Embryonic facial prominence (tissue), 1 donor: ENCODE data around the gene PSORS1C2.

ENCODE experiments used
- DNase-seq: peaks from one replicate; pipeline ENCODE4 v3.0.0-alpha.2; 2016; ENCODE audit errors: extremely low spot score

PSORS1C2 gene

DNA sequence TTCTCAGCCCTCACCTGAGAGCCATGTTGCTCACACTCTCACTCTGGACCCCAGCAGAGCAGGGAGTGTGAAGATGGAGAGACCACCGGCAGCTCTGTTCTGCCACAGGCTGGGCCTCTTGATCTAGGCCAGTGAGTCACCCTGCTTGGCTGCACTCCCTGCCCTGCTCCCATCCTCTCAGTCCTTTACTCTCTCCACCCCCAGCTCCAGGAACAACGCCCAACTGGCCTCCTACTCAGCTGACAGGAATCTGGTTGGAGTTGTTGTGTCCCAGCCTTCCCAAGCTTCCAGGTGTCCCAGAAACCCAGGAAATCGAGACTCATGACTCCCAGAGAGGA lies 24.4 kb downstream of the PSORS1C2 start, which contains the start of gene PSORS1C1:
Gene PSORS1C1 (plus strand): TSS at position 260 of the 338 bp plus-strand sequence. CDS start 14,833 bp downstream, outside the sequence.
- DNase-seq, result no peak

DNA sequence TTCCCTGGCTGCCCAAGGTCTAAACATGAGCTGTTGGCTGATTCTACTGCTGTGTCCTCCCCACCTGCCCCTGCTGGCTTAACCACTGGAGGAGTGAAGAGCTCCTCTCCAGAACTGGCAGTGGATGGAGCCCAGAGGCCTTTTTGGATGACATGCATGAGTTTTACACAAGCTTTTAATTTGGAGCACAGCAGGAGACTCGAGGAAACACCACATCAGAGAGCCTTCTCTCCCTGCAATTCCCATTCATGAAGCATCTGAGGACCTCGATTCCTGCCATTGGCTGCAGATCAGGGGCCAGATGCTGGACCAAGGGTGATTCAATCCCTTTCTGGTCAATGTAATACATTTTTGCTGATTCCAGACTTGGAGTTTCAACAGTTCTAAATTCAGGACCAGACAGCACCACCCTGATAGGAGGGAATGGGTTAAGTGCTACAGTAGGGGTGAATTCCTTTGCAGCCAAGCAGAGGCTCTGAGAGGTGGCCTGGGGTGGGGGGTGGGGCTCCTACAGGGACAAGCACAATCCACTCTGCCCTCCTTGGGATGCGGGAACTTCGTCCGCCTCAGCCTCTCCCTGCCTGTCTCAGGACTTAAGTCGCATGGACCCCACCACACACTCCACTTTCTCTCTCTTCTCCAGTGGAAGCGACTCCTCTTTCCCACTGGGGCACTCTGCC lies 24.9 kb downstream of the PSORS1C2 start:
- DNase-seq, result no peak

DNA sequence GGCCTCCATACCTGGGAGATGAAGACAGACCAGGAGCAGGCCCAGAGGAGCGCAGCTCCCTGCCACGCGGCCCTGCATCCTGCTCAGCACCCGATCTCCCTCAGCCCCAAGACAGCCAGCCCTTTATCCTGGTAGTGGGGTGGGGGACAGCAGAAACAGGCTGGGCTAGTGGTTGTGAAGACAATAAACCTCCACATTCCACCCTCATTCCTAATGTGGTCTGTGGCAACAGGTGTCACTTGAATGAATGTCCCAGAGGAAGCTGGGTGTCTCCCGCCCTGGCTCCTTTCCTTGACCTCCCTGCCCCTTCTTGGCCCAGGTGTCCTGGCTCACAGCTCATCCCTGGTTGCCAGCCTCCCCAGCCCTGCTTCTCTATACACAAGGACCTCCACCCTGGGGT lies 26.4 kb downstream of the PSORS1C2 start, which contains the start of gene C6orf15:
Gene C6orf15 (minus strand): TSS at position 98 of the 400 bp plus-strand sequence. CDS start 20 bp downstream, at position 78.
- DNase-seq, result no peak

DNA sequence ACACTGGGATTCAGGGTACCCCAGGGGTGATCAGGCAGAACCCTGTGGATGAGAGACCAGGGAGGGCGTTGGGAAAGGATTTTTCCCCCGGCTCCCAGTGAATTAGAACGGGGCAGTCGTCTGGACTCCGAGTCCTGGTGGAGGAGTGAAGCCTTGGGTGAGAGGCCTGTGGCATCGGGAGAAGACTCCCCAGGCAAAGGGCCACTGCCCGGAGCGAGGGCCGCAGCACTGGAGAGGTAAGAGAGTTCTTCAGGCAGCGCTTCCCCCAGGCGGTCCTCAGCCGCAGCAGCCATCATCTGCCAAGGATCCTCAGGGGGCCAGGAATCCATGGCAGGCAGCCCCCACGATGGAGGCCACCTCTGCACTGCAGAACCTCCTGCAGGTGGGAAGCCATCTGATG lies 27.2 kb downstream of the PSORS1C2 start:
- no peak for DNase-seq

DNA sequence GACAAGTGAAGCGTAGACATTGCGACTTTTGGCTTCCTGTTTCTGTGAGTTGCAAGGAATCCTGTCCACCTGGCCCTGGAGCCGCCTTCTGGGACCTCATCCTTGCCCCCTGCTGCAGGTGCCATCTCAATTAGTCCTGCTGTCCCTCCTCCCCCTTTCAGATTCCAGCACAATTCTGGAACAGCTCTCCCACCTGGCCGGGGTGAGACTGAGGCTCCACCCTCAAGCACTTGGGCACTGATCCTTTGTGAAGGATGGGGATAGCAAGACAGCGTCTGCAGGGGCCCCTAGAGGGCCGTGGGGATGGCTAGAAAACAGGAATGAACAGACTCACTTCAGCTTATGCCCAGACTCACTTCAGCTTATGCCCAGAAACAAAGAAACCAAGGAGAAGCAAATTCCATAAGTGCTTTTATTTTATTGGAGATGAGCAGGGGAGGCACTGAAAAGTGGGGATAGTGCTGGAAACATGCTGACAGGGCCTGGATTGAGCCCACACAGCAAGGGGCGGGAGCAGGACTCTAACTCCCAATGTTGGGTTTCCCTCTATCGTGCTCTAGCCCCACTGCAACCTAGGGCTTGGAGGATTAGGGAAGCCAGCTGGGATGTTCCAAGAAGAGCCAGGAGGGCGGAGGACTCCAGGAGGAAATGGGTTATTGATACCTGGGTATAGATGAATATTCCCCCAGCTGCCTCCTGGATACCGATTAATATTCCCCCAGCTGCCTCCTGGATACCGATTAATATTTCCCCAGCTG lies 27.9 kb downstream of the PSORS1C2 start:
- no peak for DNase-seq

DNA sequence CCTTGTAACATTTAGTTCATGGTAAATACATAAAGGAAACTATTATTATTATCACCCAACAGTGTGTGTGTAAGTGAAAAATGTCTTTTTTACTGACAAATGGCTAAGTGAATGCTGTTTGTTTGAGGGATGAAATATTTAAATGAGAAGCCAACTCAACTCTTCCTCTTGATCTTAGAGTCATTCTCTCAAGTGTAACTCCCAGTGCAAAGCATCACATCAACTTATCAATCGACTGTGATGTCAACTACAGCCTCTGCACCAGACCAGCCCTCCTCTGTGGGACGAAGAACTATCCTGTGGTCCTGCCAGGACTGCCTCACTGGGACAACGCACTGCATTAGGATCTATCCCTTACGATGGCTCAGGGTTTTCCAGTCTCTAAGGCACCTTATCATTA lies 31.8 kb downstream of the PSORS1C2 start:
- DNase-seq, result no peak

DNA sequence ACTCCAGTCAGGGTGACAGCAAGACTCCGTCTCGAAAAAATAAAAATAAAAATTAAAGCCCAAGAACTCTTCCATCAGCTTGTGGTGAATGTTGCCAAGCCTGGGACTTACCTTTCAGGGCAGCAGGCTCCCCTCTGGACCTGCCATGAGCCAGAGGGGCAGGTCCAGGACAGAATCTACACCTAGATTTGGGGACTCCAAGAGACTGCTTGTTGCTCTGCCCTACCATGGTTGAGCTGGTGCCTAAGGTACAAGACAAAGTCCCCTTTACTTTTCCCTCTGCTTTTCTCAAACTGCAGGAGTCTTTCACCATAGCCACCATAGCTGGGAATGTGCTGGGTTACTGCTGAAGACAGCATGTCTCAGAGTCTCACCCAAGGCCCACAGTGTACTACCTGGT lies 35.7 kb downstream of the PSORS1C2 start:
- no peak for DNase-seq

DNA sequence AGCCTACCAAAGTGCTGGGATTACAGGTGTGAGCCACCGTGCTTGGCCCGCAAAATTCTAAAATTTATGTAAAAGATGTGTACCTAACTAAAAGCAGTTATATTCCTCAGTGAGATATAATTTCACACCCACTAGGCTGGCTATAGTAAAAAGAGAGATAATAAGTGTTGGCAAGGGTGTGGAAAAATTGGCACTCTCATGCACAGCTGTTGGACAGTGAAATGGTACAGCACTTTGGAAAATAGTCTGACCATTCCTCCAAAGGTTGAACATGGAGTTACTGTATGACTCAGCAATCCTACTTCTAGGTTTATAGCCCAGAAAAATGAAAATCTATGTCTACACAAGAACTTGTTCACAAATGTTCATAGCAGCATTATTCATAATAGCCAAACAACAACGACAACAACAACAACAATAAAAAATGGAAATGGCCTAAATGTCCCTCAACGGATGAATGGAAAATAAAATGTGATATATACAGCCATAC lies 40.4 kb downstream of the PSORS1C2 start:
- DNase-seq, result no peak

DNA sequence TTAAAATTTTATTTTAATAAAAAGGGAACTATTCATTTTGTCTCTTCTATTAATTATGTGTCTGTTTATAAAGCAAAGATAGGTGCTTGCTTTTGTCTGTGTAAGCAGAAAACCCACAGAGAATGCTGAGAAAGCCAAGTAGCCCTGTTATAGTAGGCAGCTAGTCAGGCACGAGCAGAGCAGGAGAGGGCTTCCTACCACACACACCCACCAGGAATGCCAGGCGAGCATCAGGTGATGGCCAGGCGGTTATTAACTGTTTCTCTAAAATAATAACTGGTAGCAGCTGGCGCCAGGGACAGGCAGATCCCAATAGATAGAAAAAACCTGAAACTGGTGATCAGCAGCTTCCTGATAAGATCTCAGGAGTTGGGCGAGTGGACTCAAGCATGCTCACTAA lies 42.2 kb downstream of the PSORS1C2 start:
- no peak for DNase-seq

DNA sequence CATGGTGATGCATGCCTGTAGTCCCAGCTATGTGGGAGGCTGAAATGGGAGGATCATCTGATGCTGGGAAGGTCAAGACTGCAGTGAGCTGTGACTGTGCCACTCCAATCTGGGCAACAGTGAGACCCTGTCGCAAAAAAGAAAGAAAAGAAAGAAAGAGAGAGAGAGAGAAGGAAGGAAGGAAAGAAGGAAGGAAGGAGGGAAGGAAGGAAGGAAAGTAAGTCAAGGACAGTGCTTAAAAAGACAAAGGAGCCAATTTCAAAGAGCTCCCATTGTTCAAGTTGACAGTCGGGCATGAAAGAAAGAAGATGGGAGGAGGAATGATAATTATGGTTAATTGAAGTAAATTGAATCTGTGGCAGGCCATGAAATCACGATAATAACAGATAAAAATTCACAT lies 42.7 kb downstream of the PSORS1C2 start:
- no peak for DNase-seq

DNA sequence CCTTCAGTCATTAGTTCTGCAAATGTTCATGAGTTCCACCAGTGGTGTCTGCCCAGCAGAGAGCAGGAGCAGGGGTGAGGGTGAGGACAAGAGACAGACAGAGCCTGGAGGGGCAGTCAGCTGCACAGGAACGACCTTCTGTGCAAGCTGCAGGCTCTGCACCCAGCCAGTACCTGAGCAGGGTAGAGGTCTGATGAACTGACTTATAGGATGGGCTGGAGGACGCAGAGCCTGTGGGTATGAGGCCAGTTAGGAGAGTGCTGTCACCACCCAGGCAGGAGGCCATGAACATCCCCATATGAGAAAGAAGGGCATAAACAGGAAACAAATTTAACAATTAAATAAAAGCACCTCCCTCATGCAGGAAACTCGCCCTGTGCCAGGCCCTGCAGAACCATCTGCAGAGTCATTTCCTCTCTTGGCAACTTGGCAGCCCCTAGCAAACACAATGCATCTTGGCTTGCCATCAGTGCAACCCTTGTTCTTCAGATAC lies 44.4 kb downstream of the PSORS1C2 start:
- DNase-seq, result no peak

DNA sequence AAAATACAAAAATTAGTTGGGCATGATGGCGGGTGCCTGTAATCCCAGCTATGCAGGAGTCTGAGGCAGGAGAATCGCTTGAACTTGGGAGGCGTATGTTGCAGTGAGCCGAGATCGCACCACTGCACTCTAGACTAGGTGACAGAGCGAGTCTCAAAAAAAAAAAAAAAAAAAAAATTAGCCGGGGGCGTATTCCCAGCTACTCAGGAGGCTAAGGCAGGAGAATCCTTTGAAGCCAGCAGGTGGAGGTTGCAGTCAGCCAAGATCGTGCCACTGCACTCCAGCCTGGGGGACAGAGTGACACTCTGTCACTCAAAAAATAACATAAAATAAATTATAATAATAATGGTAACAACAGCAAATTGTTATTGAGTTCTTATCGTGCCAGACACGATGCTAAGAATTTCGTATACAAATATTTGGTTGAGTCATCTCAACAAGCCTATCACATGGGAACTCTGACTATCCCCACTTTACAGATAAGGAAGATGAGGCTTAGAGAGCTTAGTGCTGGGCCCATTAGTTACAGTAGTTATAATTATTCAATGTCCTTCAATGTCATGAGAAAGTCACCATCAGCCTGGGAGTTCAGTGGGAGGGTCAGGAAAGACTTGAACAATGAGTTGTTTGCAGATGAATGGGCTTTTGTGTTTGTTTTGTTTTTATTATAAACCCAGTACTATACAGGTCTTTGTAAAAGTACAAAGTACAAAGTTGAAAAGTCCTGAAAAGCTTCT lies 45.9 kb downstream of the PSORS1C2 start:
- DNase-seq, result no peak

DNA sequence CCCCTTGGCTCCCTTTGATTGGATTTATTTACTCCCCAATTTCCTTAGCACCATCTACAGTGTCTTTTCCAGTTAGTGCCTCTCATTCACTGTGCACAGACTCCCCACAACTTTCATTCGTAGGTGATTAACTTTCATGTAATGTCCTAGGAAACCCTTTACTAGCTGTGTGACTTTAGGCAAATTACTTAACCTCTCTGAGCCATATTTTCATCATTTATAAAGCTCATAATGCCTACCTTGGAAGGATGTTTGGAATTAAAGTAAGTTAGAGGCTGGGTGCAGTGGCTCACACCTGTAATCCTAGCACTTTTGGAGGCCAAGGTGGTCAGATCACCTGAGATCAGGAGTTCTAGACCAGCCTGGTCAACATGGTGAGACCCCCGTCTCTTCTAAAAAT lies 46.6 kb downstream of the PSORS1C2 start:
- DNase-seq, result no peak

DNA sequence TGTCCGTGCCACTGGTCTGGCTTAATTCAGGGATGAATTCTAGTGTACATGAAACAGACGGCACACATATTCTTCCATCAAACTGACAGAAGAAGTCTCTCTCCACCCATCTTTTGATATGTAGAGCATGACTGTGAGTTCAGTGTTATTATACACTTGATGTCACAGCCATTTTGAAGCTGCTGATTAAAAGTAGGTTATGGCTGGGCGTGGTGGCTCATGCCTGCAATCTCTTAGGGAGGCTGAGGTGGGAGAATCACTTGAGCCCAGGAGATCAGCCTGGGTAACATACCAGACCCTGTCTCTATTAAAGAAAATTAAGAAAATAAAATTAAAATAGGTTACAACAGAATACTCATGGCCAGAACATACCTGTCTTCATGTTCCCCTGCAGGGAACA lies 47.2 kb downstream of the PSORS1C2 start:
- DNase-seq, result no peak

DNA sequence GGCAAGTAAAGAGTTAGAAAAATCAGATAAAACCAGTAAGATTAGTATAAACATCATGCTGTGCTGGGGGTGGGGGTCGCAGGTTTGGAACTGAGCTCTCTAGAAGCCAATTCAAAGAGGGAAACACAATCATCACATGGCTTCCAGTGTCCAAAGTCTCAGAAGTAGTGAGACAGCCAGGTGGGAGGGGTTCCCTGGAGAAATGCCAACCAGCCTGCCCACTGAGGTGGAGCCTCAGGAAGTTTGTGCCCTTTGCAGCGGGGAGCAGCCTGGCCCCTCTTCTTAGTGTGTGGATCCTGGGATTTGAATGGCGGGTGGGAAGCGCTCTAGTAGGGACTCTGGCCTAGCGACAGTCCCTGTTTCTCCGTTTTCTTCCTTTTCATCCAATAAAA lies 47.9 kb downstream of the PSORS1C2 start:
- DNase-seq, result no peak

DNA sequence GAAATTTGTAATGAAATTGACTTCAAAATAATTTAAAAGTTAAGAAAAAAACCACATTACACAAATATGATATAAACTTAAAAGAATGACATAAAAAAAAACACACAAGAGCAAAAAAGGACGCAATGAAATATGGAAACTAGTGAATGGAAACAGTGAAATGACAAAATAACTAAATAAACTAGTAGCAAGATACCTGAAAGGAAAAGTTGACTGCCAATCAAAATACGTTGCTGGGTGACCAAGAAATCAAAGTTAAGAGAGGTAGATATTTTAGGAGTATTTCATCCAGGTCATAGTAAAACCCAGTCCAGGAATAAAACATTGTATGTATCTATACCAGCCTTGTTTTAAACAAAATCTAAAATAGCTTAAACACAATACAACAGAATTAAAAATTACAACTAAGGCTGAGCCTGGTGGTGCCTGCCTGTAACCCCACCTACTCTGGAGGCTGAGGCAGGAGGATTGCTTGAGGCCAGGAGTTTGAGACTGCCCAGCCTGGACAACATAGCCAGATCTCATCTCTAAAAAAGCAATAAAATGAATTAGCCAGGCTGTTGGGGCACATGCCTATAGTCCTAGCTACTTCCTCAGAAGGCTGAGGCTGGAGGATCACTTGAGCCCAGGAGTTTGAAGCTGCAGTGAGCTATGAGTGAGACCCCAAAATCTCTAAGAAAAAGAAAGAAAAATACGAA lies 48.4 kb downstream of the PSORS1C2 start:
- DNase-seq, result no peak
